CD14-positive monocyte (primary cell): Measurements from ENCODE around the gene CENPX. TPM values are rescaled to one million over a fixed set of nuclear protein-coding genes. Genes with fewer than 3 reads are reported as not detected.

ENCODE experiments used
- DNase-seq, 3 donors: peaks; one replicate each; pipeline ENCODE4 v3.0.0-alpha.2; 2011 to 2022
- H2AFZ ChIP-seq: 2 replicates; pipeline ENCODE4 v1.6.0; 2012; ENCODE audit warnings: mild to moderate bottlenecking, low read depth, low read length, inconsistent platforms; ENCODE audit not compliant: insufficient read depth, poor library complexity, severe bottlenecking
- H3K27ac ChIP-seq, 2 donors: 1 replicate in 1 of 2; 2 replicates in 1 of 2; pipeline ENCODE4 v1.5.1; 2012 to 2013; ENCODE audit warnings: low read length in 2 of 2, control low read depth in 1 of 2, inconsistent platforms in 1 of 2, low read depth in 1 of 2, mild to moderate bottlenecking in 1 of 2
- H3K27me3 ChIP-seq, 2 donors: one replicate each; pipeline versions ENCODE4 v1.6.0 to v1.6.1; 2011 to 2013; ENCODE audit warnings: low read length in 2 of 2; ENCODE audit not compliant: control insufficient read depth in 2 of 2, insufficient read depth in 2 of 2
- H3K36me3 ChIP-seq, 2 donors: replicated peaks in 1 of 2; 1 replicate in 1 of 2; 2 replicates in 1 of 2; pipeline versions ENCODE4 v1.5.1 to v1.6.1; 2012 to 2013; ENCODE audit warnings: low read length in 2 of 2, control low read depth in 1 of 2, inconsistent platforms in 1 of 2, mild to moderate bottlenecking in 1 of 2; ENCODE audit not compliant: insufficient read depth in 2 of 2, control insufficient read depth in 1 of 2
- H3K4me1 ChIP-seq, 2 donors: 1 replicate in 1 of 2; 2 replicates in 1 of 2; pipeline versions ENCODE4 v1.5.1 to v1.6.1; 2012 to 2013; ENCODE audit warnings: low read length in 2 of 2, control low read depth in 1 of 2, inconsistent platforms in 1 of 2, mild to moderate bottlenecking in 1 of 2, moderate library complexity in 1 of 2; ENCODE audit not compliant: insufficient read depth in 2 of 2, control insufficient read depth in 1 of 2
- H3K4me2 ChIP-seq: replicated peaks from 2 replicates; pipeline ENCODE3; 2012; ENCODE audit warnings: low read length, moderate library complexity, mild to moderate bottlenecking; ENCODE audit not compliant: poor library complexity, severe bottlenecking; ENCODE audit errors: extremely low read depth
- H3K4me3 ChIP-seq, 3 experiments: fragments of 200-600 bp in 1 of 3; sonication (generic) in 1 of 3; replicated peaks in 1 of 3; 1 replicate in 2 of 3; 2 replicates in 1 of 3; pipeline ENCODE4 v1.5.1; 2011 to 2013; ENCODE audit warnings: low read length in 3 of 3, mild to moderate bottlenecking in 3 of 3, control low read depth in 2 of 3, low read depth in 2 of 3, inconsistent platforms in 1 of 3, moderate library complexity in 1 of 3
- H3K79me2 ChIP-seq: 2 replicates; pipeline ENCODE4 v1.6.0; 2012; ENCODE audit warnings: mild to moderate bottlenecking, control low read depth, inconsistent platforms, low read length, moderate library complexity; ENCODE audit not compliant: insufficient read depth
- H3K9ac ChIP-seq: 2 replicates; pipeline ENCODE4 v1.6.0; 2017; ENCODE audit warnings: low read length, mild to moderate bottlenecking; ENCODE audit not compliant: insufficient read depth, poor library complexity, severe bottlenecking
- H3K9me3 ChIP-seq, 2 donors: replicated peaks in 1 of 2; 1 replicate in 1 of 2; 2 replicates in 1 of 2; pipeline versions ENCODE4 v1.5.1 to v1.6.1; 2012 to 2013; ENCODE audit warnings: low read length in 2 of 2, control low read depth in 1 of 2; ENCODE audit not compliant: control insufficient read depth in 1 of 2, insufficient read depth in 1 of 2
- H4K20me1 ChIP-seq: 2 replicates; pipeline ENCODE4 v1.6.0; 2012; ENCODE audit warnings: mild to moderate bottlenecking, low read length, control low read depth, moderate library complexity; ENCODE audit not compliant: insufficient read depth
- H3K27ac Mint-ChIP-seq, 7 donors: one replicate each; pipeline ENCODE4 v1.8.0; 2020; ENCODE audit warnings: mild to moderate bottlenecking in 7 of 7, mixed read lengths in 7 of 7, moderate library complexity in 6 of 7, inconsistent platforms in 2 of 7
- H3K27me3 Mint-ChIP-seq, 3 donors: one replicate each; pipeline ENCODE4 v1.8.0; 2021 to 2022; ENCODE audit warnings: low read depth in 3 of 3, mild to moderate bottlenecking in 3 of 3, mixed read lengths in 3 of 3, moderate library complexity in 3 of 3, inconsistent platforms in 1 of 3
- H3K36me3 Mint-ChIP-seq, 2 donors: one replicate each; pipeline ENCODE4 v1.8.0; 2020; ENCODE audit warnings: mixed read lengths in 2 of 2, inconsistent platforms in 1 of 2, mild to moderate bottlenecking in 1 of 2
- H3K4me1 Mint-ChIP-seq: one replicate; pipeline ENCODE4 v1.8.0; 2020; ENCODE audit warnings: mild to moderate bottlenecking, mixed read lengths
- H3K4me3 Mint-ChIP-seq, 2 donors: one replicate each; pipeline ENCODE4 v1.8.0; 2020; ENCODE audit warnings: mild to moderate bottlenecking in 2 of 2, mixed read lengths in 2 of 2, moderate library complexity in 1 of 2
- H3K9me3 Mint-ChIP-seq, 7 donors: one replicate each; pipeline ENCODE4 v1.8.0; 2020 to 2022; ENCODE audit warnings: mixed read lengths in 7 of 7, mild to moderate bottlenecking in 6 of 7, moderate library complexity in 6 of 7, inconsistent platforms in 2 of 7
- CTCF ChIP-seq: fragments of 200-600 bp; IDR thresholded peaks from one replicate; pipeline ENCODE4 v1.8.0; 2022; ENCODE audit warnings: antibody characterized with exemption, mild to moderate bottlenecking
- WGBS: methylation state at CpG from one replicate; pipeline ENCODE4 v1.1.5; 2013; ENCODE audit warnings: missing lambda C conversion rate; ENCODE audit not compliant: insufficient coverage; 5-methylcytosine and 5-hydroxymethylcytosine counted together
- intact Hi-C, 2 donors: fragments of 100-400 bp; cut with micrococcal nuclease; formaldehyde crosslinking; loops; one replicate each; pipeline versions ENCODE4 v1.15.0 to v1.15.1; 2023
- polyA plus RNA-seq, 3 donors: library from polyadenylated mRNA; depleted of rRNA in 1 of 3; unstranded in 2 of 3; stranded (reverse) in 1 of 3; fragments of 300-500 nt in 2 of 3; fragments of >200 nt in 1 of 3; fragmentation: Illumina TruSeq in 2 of 3; gene quantifications; 1 replicate in 2 of 3; 2 replicates in 1 of 3; pipeline ENCODE4 v1.2.3, GENCODE V29; 2012 to 2021

CENPX gene
- polyA plus RNA-seq, 3 donors, result 47.7 to 57.0 (median 55.9) TPM

GRCh38 chr17:82047379-82047778, 24.7 kb upstream of the CENPX start:
- Histone ChIP-seq H3K36me3 (peaks cover 20 to 28% of the 10 kb centered on the region in 2 donors), H3K9ac (no peak overlapping the region), H3K4me3 (no peak overlapping the region), H3K27ac (no peak overlapping the region), H3K79me2 (peaks cover 7% of the 10 kb centered on the region), H3K9me3 (no peaks in the 10 kb centered on the region), H3K4me2 (no peak overlapping the region), H4K20me1 (peaks cover 3% of the 10 kb centered on the region), H2AFZ (no peak overlapping the region), H3K4me1 (peaks cover 11 to 17% of the 10 kb centered on the region in 2 donors), H3K27me3 (no peaks in the 10 kb centered on the region)
- Mint-ChIP-seq H3K36me3 (peaks cover 17 to 34% of the 10 kb centered on the region in 2 donors), H3K27ac (no peak overlapping the region), H3K9me3 (no peaks in the 10 kb centered on the region), H3K4me1 (peaks cover 9% of the 10 kb centered on the region), H3K27me3 (peaks cover 0 to 1% (median under 1%) of the 10 kb centered on the region in 3 donors), H3K4me3 (no peak overlapping the region)
- intact Hi-C loops, result no loop called here
- 97% methylated on average over 24 of the region's 24 CpGs for WGBS
- no peak for TF ChIP-seq CTCF
- DNase-seq, result no peak

GRCh38 chr17:82046903-82047302, 24.2 kb upstream of the CENPX start:
- Mint-ChIP-seq H3K27me3 (peaks cover 0 to 2% (median 1%) of the 10 kb centered on the region in 3 donors), H3K4me1 (peaks cover 9% of the 10 kb centered on the region), H3K27ac (no peak overlapping the region), H3K36me3 (peaks cover 17 to 34% of the 10 kb centered on the region in 2 donors), H3K4me3 (no peak overlapping the region), H3K9me3 (no peaks in the 10 kb centered on the region)
- no peak for DNase-seq
- Histone ChIP-seq H2AFZ (no peak overlapping the region), H3K4me2 (no peak overlapping the region), H3K9ac (no peak overlapping the region), H3K9me3 (no peaks in the 10 kb centered on the region), H3K79me2 (peaks cover 3% of the 10 kb centered on the region), H3K4me1 (peaks cover 8 to 13% of the 10 kb centered on the region in 2 donors), H3K27me3 (no peaks in the 10 kb centered on the region), H3K27ac (no peak overlapping the region), H3K36me3 (peaks cover 20 to 28% of the 10 kb centered on the region in 2 donors), H3K4me3 (no peak overlapping the region), H4K20me1 (no peaks in the 10 kb centered on the region)
- intact Hi-C loops, result no loop called here
- no peak for TF ChIP-seq CTCF
- WGBS, result 93% methylated on average over 16 of the region's 21 CpGs
